AG04449 (cell line): Measurements from ENCODE around the gene C1QTNF4.
A peak's percentile ranks its signal among the peaks of the same experiment; 100 is the strongest.
"Not testable (repeated sequence)": the region's sequence is repeated elsewhere in the genome, so short reads cannot be mapped to it uniquely, and the experiment has no call there.

Experiments
- CTCF ChIA-PET: fragments of 350-600 bp; formaldehyde crosslinking; extraction: SDS; loops from one replicate; lab custom pipeline; 2021; ENCODE audit warnings: antibody characterized with exemption; lab: Yijun Ruan, JAX
- POLR2A ChIA-PET: fragments of 400-600, 350-600 bp; formaldehyde crosslinking; extraction: SDS; loops from one replicate; lab custom pipeline; 2020; ENCODE audit warnings: antibody characterized with exemption, inconsistent platforms; lab: Yijun Ruan, JAX
- DNase-seq: peaks from one replicate; pipeline ENCODE4 v3.0.0-alpha.2; 2010; ENCODE audit warnings: low read depth, low spot score
- H3K4me3 ChIP-seq: 2 replicates; pipeline ENCODE4 v1.5.1; 2011; ENCODE audit warnings: low read depth, mild to moderate bottlenecking, control low read depth, low read length
- TF ChIP-seq, protein P1 (sequence below): IDR thresholded peaks from one replicate; pipeline ENCODE4 v1.5.1; 2011; ENCODE audit warnings: mild to moderate bottlenecking, moderate library complexity, low read length, control low read depth, inconsistent platforms; ENCODE audit not compliant: insufficient read depth; ENCODE audit errors: missing control alignments

The C1QTNF4 gene

DNA sequence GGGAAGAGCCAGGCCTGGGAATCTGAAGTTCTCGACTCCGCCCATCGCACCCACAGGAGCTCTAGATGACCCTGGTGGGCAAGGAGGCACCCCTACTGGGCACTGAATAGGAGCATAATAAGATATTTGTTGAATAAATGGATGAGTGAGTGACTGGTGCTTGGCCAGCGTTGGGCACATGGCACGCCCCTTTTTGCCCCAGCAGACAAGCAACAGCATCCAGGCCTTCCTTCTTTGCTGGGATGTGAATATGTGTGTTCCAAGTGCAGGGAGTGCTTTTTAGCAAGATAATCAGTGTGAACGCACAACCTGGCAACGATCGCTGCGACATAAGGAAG lies 40.8 kb downstream of the C1QTNF4 start:
- ChIA-PET POLR2A (interaction anchor here (0.6 kb wide), 1 partner anchor 22 kb away, joined by 3 read pairs; no protein-coding TSS in a partner anchor), CTCF (interaction anchor here (0.6 to 7.1 kb wide), 30 partner anchors 10 to 208 kb away, joined by 3 to 95 read pairs (median 4); partner anchors contain the start of genes KBTBD4, NDUFS3 and PTPMT1)
- no peak for DNase-seq
- peak overlapping the region; percentile 61 for H3K4me3 ChIP-seq
- TF ChIP-seq, protein P1, sequence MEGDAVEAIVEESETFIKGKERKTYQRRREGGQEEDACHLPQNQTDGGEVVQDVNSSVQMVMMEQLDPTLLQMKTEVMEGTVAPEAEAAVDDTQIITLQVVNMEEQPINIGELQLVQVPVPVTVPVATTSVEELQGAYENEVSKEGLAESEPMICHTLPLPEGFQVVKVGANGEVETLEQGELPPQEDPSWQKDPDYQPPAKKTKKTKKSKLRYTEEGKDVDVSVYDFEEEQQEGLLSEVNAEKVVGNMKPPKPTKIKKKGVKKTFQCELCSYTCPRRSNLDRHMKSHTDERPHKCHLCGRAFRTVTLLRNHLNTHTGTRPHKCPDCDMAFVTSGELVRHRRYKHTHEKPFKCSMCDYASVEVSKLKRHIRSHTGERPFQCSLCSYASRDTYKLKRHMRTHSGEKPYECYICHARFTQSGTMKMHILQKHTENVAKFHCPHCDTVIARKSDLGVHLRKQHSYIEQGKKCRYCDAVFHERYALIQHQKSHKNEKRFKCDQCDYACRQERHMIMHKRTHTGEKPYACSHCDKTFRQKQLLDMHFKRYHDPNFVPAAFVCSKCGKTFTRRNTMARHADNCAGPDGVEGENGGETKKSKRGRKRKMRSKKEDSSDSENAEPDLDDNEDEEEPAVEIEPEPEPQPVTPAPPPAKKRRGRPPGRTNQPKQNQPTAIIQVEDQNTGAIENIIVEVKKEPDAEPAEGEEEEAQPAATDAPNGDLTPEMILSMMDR, result no peak

DNA sequence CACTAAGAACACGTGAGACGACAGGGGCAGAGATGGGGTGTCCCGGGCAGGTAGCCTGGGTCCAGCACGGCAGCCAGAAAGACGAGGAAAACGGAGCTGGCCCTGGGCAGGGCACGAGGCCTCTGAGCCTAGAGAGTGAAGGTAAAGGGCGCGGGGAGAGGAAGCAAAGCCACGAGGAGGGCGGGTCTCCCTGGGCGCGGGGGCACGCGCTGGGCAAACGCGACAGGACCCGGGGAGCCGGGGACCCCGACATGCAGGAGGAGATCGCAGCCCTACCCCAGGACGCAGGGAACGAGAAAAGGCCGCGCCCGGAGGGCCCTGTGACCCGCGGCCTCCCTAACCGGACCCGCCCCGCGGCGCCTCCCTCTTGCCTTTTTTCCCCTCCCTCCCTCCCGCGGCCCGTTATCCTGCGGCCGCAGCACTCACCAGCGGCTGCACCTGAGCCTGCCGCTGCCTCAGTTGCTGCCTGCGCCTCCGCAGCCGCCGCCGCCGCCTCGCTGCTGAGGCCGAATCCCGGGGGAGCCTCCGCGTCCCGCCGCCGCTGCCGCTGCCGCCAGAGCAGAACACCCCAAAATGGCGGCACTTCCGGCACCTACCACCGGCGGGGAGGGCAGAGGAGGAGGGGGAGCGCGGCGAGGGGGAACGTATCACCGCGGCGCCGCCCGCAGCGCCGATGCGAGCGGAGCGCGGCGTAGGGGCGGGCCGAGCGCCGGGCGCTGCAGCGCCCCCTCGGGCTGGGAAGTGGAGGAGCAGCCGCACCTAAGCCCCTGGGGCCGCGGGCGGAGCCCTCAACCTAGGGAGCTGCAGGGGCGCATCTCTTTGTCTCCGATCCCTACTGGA lies 41.4 kb downstream of the C1QTNF4 start, which contains the start of gene CELF1:
CELF1 (minus strand) TSS at position 567 of the 840 bp plus-strand sequence. CDS start 53,609 bp downstream, outside the sequence.
- ChIA-PET POLR2A (interaction anchor here (0.6 to 1.4 kb wide), 6 partner anchors 12 to 36 kb away, joined by 3 to 5 read pairs (median 3); no protein-coding TSS in a partner anchor), CTCF (interaction anchor here (0.6 to 7.1 kb wide), 35 partner anchors 9 to 208 kb away, joined by 3 to 95 read pairs (median 3); partner anchors contain the start of genes KBTBD4, NDUFS3 and PTPMT1)
- H3K4me3 ChIP-seq, result peak within 1 kb of the TSS; percentile 98
- no peak for DNase-seq
- TF ChIP-seq, protein P1, result peak; percentile 82

DNA sequence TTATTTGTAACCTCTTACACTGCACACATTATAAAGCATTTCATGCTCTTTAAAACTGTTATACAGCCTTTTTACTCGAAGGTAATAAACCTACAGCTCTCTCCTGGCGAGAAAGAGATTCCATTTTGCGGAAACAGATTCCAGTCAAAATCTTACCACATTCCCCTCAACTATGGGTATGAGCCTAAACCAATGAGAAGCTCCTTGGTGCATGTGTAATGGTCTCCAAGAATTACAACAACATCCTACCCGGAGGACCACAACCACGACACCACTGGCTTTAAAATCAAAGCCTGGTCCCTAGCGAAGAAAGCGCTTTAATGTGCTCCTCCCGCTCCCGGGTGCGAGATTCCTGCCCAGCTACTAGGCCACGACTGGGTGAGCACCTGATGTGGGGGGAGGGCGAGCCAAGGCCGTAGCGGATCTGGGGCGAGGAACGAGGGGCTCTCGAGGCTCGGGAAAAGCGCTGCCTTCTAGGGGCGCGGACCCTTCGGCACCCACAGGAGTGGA lies 42.1 kb downstream of the C1QTNF4 start:
- H3K4me3 ChIP-seq, result peak overlapping the region; percentile 98
- no peak for DNase-seq
- TF ChIP-seq, protein P1, result no peak
- ChIA-PET CTCF (interaction anchor here (0.7 to 7.1 kb wide), 16 partner anchors 13 to 119 kb away, joined by 3 to 95 read pairs (median 6); partner anchors contain the start of gene PTPMT1), POLR2A (interaction anchor here (0.7 to 1.4 kb wide), 6 partner anchors 11 to 35 kb away, joined by 3 to 5 read pairs (median 3); partner anchors contain the start of gene PTPMT1)

DNA sequence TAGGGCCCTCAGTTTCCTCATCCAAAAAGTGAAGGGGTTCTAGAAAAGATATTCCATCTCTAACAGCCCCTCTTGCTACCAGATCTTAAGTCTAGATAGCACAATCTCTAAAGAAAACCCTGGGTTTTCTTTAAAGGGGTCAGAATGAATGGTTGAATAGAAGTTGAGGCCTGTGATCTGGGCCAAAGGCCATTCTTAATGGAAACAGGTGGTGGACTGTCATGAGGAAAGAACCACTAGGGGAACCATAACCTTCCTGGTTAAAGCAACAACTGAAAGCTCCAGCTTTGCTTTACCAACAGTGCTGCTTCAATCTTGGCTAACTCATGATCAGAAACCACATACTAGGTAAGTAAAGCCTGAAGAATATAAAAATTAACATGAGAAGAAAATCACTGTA lies 43.1 kb downstream of the C1QTNF4 start:
- CTCF ChIA-PET, result interaction anchor here (0.7 to 7.1 kb wide), 12 partner anchors 12 to 98 kb away, joined by 3 to 95 read pairs (median 6); partner anchors contain the start of gene PTPMT1
- POLR2A ChIA-PET, result no interaction called here
- H3K4me3 ChIP-seq, result peak overlapping the region; percentile 27
- DNase-seq, result no peak
- TF ChIP-seq, protein P1, result peak; percentile 9

DNA sequence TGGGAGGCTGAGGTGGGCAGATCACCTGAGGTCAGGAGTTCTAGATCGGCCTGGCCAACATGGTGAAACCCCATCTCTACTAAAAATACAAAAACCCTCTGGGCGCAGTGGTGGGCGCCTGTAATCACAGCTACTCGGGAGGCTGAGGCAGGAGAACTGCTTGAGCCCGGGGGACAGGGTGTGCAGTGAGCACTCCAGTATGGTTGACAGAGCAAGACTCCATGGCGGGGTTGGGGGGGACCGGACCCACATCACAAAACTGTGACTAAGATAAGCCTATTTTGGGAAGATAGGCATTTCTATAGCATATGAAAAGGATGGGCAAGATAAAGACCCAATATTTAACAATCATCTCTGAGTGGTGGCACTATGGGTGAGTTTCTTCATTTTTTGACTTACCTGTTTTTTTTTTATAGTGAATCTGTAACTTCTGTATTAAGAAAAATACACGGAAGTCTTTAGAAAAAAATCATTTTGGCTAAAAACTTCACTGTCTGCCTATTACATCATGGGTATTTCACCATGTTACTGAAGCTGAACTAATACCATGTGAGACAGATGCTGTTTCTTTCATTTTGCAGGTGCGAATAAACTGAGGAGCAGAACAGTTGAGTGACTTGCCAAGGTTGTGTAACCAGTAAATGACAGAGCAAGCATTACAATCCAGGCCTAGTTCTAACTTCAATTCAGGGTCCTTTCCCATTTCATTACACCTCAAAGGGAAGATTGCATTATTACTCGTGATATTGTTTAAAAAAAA lies 43.7 kb downstream of the C1QTNF4 start:
- ChIA-PET POLR2A (no interaction called here), CTCF (interaction anchor here (1.4 to 7.1 kb wide), 5 partner anchors 16 to 54 kb away, joined by 3 to 95 read pairs (median 7); partner anchors contain the start of gene PTPMT1)
- H3K4me3 ChIP-seq, result no peak overlapping the region
- no peak for DNase-seq
- TF ChIP-seq, protein P1, result no peak

DNA sequence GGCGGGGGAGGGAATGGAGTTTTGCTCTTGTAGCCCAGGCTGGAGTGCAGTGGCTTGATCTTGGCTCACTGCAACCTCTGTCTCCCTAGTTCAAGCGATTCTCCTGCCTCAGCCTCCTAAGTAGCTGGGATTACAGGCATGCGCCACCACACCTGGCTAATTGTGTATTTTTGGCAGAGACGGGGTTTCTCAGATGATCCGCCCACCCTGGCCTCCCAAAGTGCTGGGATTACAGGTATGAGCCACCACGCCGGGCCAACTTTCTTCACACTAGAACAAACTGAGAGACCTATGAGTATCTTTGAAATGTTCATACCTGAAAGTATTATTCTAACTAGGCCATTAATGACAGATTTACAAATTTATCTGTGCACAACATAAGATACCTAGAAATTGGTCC lies 47.9 kb downstream of the C1QTNF4 start:
- POLR2A ChIA-PET, DNase-seq, H3K4me3 ChIP-seq, CTCF ChIA-PET: not testable (repeated sequence)
